ENCODE measurements around the gene MUC5B. TPM values are rescaled to one million over a fixed set of nuclear protein-coding genes. Genes with fewer than 3 reads are reported as not detected.
A peak's percentile ranks its signal among the peaks of the same experiment; 100 is the strongest.

The MUC5B gene
- total RNA-seq, 1 experiment from 2014 or later = 1.6 TPM

- Mint-ChIP-seq H3K27ac (no peak overlapping the region), H3K4me3 (no peak overlapping the region), H3K27me3 (ENCODE audit: low read depth) (no peaks in the 10 kb centered on the region), H3K36me3 (no peaks in the 10 kb centered on the region), H3K9me3 (no peaks in the 10 kb centered on the region), H3K4me1 (no peaks in the 10 kb centered on the region)
- TF ChIP-seq ZNF423 (CRISPR knock-in tag; IDR thresholded peaks at IDR 0.05) = no peak
- TF ChIP-seq EMX1 (CRISPR knock-in tag; IDR thresholded peaks at IDR 0.05) = no peak
- no peak for TF ChIP-seq MXD4 (CRISPR knock-in tag; IDR thresholded peaks at IDR 0.05; ENCODE audit: borderline replicate concordance)
- no peak for TF ChIP-seq HMGA2 (CRISPR knock-in tag; IDR thresholded peaks at IDR 0.05)
- no peak for TF ChIP-seq ZBTB21 (CRISPR knock-in tag; IDR thresholded peaks at IDR 0.05; ENCODE audit: borderline replicate concordance)
- TF ChIP-seq, protein P1, sequence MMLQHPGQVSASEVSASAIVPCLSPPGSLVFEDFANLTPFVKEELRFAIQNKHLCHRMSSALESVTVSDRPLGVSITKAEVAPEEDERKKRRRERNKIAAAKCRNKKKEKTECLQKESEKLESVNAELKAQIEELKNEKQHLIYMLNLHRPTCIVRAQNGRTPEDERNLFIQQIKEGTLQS (CRISPR knock-in tag; conservative IDR thresholded peaks at IDR 0.05) = no peak
- no peak for TF ChIP-seq CBFB (CRISPR knock-in tag; IDR thresholded peaks at IDR 0.05; ENCODE audit: low read depth)
- no peak for TF ChIP-seq SMAD3 (CRISPR knock-in tag; IDR thresholded peaks at IDR 0.05; ENCODE audit: borderline replicate concordance)
- no peak for TF ChIP-seq FOXP1 (CRISPR knock-in tag; IDR thresholded peaks at IDR 0.05; ENCODE audit: borderline replicate concordance)
- no peak for TF ChIP-seq JAZF1 (CRISPR knock-in tag; IDR thresholded peaks at IDR 0.05)
- no peak for TF ChIP-seq JUN (CRISPR knock-in tag; IDR thresholded peaks at IDR 0.05)
- no peak for TF ChIP-seq IRF2 (CRISPR knock-in tag; IDR thresholded peaks at IDR 0.05; ENCODE audit: borderline replicate concordance, low read depth)
- DNase-seq (ENCODE audit: low spot score) (peak; percentile 14), ATAC-seq (no peak)
- POLR2A ChIA-PET = no interaction called here
- CTCF ChIA-PET = interaction anchor here (0.9 to 1.4 kb wide), 5 partner anchors 19 to 492 kb away, joined by 3 to 5 read pairs (median 4); no protein-coding TSS in a partner anchor
Observed at GRCh38 chr11:1202154-1202775, 20.6 kb upstream of the MUC5B start.

GRCh38 chr11:1202776-1203504, 19.9 kb upstream of the MUC5B start:
- ATAC-seq (peak; percentile 93), DNase-seq (ENCODE audit: low spot score) (peak; percentile 87)
- no peak overlapping the region for H3K27ac Mint-ChIP-seq
- no peaks in the 10 kb centered on the region for H3K4me1 Mint-ChIP-seq
- TF ChIP-seq, protein P2, sequence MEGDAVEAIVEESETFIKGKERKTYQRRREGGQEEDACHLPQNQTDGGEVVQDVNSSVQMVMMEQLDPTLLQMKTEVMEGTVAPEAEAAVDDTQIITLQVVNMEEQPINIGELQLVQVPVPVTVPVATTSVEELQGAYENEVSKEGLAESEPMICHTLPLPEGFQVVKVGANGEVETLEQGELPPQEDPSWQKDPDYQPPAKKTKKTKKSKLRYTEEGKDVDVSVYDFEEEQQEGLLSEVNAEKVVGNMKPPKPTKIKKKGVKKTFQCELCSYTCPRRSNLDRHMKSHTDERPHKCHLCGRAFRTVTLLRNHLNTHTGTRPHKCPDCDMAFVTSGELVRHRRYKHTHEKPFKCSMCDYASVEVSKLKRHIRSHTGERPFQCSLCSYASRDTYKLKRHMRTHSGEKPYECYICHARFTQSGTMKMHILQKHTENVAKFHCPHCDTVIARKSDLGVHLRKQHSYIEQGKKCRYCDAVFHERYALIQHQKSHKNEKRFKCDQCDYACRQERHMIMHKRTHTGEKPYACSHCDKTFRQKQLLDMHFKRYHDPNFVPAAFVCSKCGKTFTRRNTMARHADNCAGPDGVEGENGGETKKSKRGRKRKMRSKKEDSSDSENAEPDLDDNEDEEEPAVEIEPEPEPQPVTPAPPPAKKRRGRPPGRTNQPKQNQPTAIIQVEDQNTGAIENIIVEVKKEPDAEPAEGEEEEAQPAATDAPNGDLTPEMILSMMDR (IDR thresholded peaks at IDR 0.05) = peak; percentile 76
- peak; percentile 32; the same call in 1 of the 2 replicates for TF ChIP-seq MAX (CRISPR knock-in tag; IDR thresholded peaks at IDR 0.05)
- 0 out of 2 replicates have a peak, but pooled peaks have one; percentile 26 for TF ChIP-seq FOXP1 (CRISPR knock-in tag; IDR thresholded peaks at IDR 0.05; ENCODE audit: borderline replicate concordance)
- no peak for TF ChIP-seq MXD4 (CRISPR knock-in tag; IDR thresholded peaks at IDR 0.05; ENCODE audit: borderline replicate concordance)
- ChIA-PET CTCF (interaction anchor here (0.9 to 1.4 kb wide), 5 partner anchors 18 to 491 kb away, joined by 3 to 5 read pairs (median 4); no protein-coding TSS in a partner anchor), POLR2A (no interaction called here)
- no peaks in the 10 kb centered on the region for H3K9me3 Mint-ChIP-seq
- no peaks in the 10 kb centered on the region for H3K36me3 Mint-ChIP-seq
- H3K4me3 Mint-ChIP-seq = no peak overlapping the region
- no peaks in the 10 kb centered on the region for H3K27me3 Mint-ChIP-seq (ENCODE audit: low read depth)

DNA sequence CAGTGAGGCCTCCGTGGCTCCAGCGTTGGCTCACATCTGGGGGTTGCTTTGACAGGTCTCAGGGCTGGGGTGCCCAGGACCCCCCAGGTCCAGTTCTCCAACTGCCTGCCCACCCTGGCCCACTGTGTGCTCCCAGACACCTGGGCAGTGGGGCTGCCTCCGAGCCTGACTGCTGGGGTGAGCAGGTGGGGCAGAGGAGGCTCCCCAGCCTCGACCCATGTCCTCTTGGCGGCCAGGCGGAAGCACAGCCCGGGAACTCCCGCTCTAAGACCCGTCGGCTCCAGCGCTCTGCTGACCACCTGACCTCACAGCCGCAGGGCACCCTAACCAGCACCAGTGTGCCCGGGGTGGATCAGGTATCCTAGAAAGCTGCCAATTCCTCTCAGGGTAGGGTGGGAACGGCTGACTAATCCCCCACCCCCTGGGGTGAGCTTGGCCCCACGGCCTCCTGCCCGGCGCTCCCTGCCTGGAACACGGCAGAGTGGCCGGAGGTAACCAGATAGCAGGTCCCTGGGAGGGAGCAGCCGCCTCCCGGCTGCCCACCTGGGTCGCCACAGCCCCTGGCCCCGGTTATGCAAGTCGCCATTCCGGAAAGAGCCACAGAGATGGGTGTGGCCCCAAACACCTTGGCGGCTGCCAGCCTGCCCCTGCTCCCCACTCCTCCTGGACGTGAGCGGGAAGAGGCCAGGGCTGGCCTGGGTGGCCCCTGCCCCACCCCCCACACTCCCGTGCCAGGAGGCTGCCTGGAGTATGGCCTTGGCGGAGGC, 19.2 kb upstream of the MUC5B start:
- ATAC-seq = no peak
- POLR2A ChIA-PET = no interaction called here
- TF ChIP-seq ZNF671 (CRISPR knock-in tag; IDR thresholded peaks at IDR 0.05) (no peak), TP53 (CRISPR knock-in tag; IDR thresholded peaks at IDR 0.05) (no peak), ZNF138 (CRISPR knock-in tag; conservative IDR thresholded peaks at IDR 0.05) (no peak), ZNF317 (CRISPR knock-in tag; IDR thresholded peaks at IDR 0.05; ENCODE audit: borderline replicate concordance, low read depth) (no peak), ZNF121 (CRISPR knock-in tag; IDR thresholded peaks at IDR 0.05) (no peak), EMX1 (CRISPR knock-in tag; IDR thresholded peaks at IDR 0.05) (no peak), HMGXB4 (CRISPR knock-in tag; IDR thresholded peaks at IDR 0.05) (no peak), ESRRA (CRISPR knock-in tag; IDR thresholded peaks at IDR 0.05; ENCODE audit: borderline replicate concordance) (no peak), FOXJ3 (CRISPR knock-in tag; IDR thresholded peaks at IDR 0.05; ENCODE audit: borderline replicate concordance) (no peak), TEAD4 (CRISPR knock-in tag; IDR thresholded peaks at IDR 0.05) (no peak), SMAD3 (CRISPR knock-in tag; IDR thresholded peaks at IDR 0.05; ENCODE audit: borderline replicate concordance) (no peak), SP1 (CRISPR knock-in tag; conservative IDR thresholded peaks at IDR 0.05) (no peak), IRF1 (CRISPR knock-in tag; IDR thresholded peaks at IDR 0.05) (no peak)

More for the DNA sequence above, 19.2 kb upstream of the MUC5B start:
- H3K4me3 Mint-ChIP-seq = no peak overlapping the region
- DNase-seq (ENCODE audit: low spot score) = peak; percentile 11
- no peak overlapping the region for H3K27ac Mint-ChIP-seq
- CTCF ChIA-PET = interaction anchor here (0.9 to 1.4 kb wide), 4 partner anchors 17 to 490 kb away, joined by 3 to 5 read pairs (median 4); no protein-coding TSS in a partner anchor
- no peaks in the 10 kb centered on the region for H3K9me3 Mint-ChIP-seq
- H3K36me3 Mint-ChIP-seq = no peaks in the 10 kb centered on the region
- H3K4me1 Mint-ChIP-seq = no peaks in the 10 kb centered on the region
- H3K27me3 Mint-ChIP-seq (ENCODE audit: low read depth) = no peaks in the 10 kb centered on the region

All from WTC11 (cell line).